Islet of Langerhans (tissue), 1 donor: Measurements from ENCODE around the gene ZNF367.
"Not testable (repeated sequence)": the region's sequence is repeated elsewhere in the genome, so short reads cannot be mapped to it uniquely, and the experiment has no call there.

Experiments used
- FAIRE-seq: peaks from one replicate; lab custom pipeline; 2011; peaks lifted over from hg19 to GRCh38; lab: Jason Lieb, UNC

The ZNF367 gene

GRCh38 chr9:96360976-96361375 is 57.2 kb downstream of the ZNF367 start:
- no peak for FAIRE-seq

GRCh38 chr9:96360523-96360922 is 57.6 kb downstream of the ZNF367 start:
- FAIRE-seq, result not testable (repeated sequence)

GRCh38 chr9:96350866-96351265 is 67.3 kb downstream of the ZNF367 start:
- no peak for FAIRE-seq

- FAIRE-seq, result no peak
Observed at GRCh38 chr9:96348261-96348660, 69.9 kb downstream of the ZNF367 start.

GRCh38 chr9:96345551-96345950 is 72.6 kb downstream of the ZNF367 start:
- no peak for FAIRE-seq

- FAIRE-seq, result peak; percentile 24
Observed at GRCh38 chr9:96344458-96345180, 73.6 kb downstream of the ZNF367 start.

- FAIRE-seq, result no peak
Observed at GRCh38 chr9:96343515-96344360, 74.4 kb downstream of the ZNF367 start.

- FAIRE-seq, result no peak
Observed at GRCh38 chr9:96342571-96343245, 75.5 kb downstream of the ZNF367 start.

GRCh38 chr9:96340707-96341106 is 77.5 kb downstream of the ZNF367 start:
- no peak for FAIRE-seq

GRCh38 chr9:96338299-96338698 is 79.9 kb downstream of the ZNF367 start:
- no peak for FAIRE-seq
